ENCODE measurements around the gene TNRC6C. TPM values are rescaled to one million over a fixed set of nuclear protein-coding genes. Genes with fewer than 3 reads are reported as not detected.
"Not testable (repeated sequence)": the region's sequence is repeated elsewhere in the genome, so short reads cannot be mapped to it uniquely, and the experiment has no call there.

The TNRC6C gene
- polyA plus RNA-seq, 4 donors, result 0.89 to 5.1 (median 2.3) TPM

- FAIRE-seq (no peak), DNase-seq (no peak)
- H3K4me3 ChIP-seq (ENCODE audit: low read depth in 1 of 3, low read length in 3 of 3), result no peak overlapping the region
- WGBS, 3 donors, result 89 to 92% (median 89%) methylated on average over 25 to 28 of the region's 28 CpGs
- peaks cover 2 to 84% (median 6%) of the 10 kb centered on the region in 3 donors for H3K36me3 ChIP-seq (ENCODE audit: control insufficient read depth in 3 of 3, insufficient read depth in 2 of 3, low read depth in 1 of 3, low read length in 3 of 3)
- no peaks in the 10 kb centered on the region for H3K27me3 ChIP-seq (ENCODE audit: control insufficient read depth in 3 of 3, insufficient read depth in 3 of 3, low read length in 3 of 3)
- no peak overlapping the region for H3K27ac ChIP-seq (ENCODE audit: low read depth in 1 of 3, low read length in 2 of 3)
- H3K4me1 ChIP-seq (ENCODE audit: control insufficient read depth in 3 of 3, insufficient read depth in 2 of 3, low read depth in 1 of 3, low read length in 2 of 3), result peaks cover 0 to 8% (median 0%) of the 10 kb centered on the region in 3 donors
- H3K9me3 ChIP-seq (ENCODE audit: control insufficient read depth in 2 of 2, insufficient read depth in 1 of 2, low read depth in 1 of 2, low read length in 1 of 2), result no peaks in the 10 kb centered on the region
Measured at GRCh38 chr17:78114831-78115723, 156.6 kb downstream of the TNRC6C start.

GRCh38 chr17:78115803-78116202, 157.3 kb downstream of the TNRC6C start:
- not testable (repeated sequence) for H3K4me1 ChIP-seq (ENCODE audit: control insufficient read depth in 3 of 3, insufficient read depth in 2 of 3, low read depth in 1 of 3, low read length in 2 of 3); H3K9me3 ChIP-seq (ENCODE audit: control insufficient read depth in 2 of 2, insufficient read depth in 1 of 2, low read depth in 1 of 2, low read length in 1 of 2); FAIRE-seq; DNase-seq; H3K4me3 ChIP-seq (ENCODE audit: low read depth in 1 of 3, low read length in 3 of 3); H3K27me3 ChIP-seq (ENCODE audit: control insufficient read depth in 3 of 3, insufficient read depth in 3 of 3, low read length in 3 of 3); H3K27ac ChIP-seq (ENCODE audit: low read depth in 1 of 3, low read length in 2 of 3)
- 89 to 94% (median 90%) methylated on average over 7 to 14 of the region's 18 CpGs for WGBS, 3 donors
- H3K36me3 ChIP-seq (ENCODE audit: control insufficient read depth in 3 of 3, insufficient read depth in 2 of 3, low read depth in 1 of 3, low read length in 3 of 3), result peaks cover 4 to 84% (median 5%) of the 10 kb centered on the region in 3 donors

GRCh38 chr17:78116411-78116810, 157.9 kb downstream of the TNRC6C start:
- peaks cover 4 to 82% (median 5%) of the 10 kb centered on the region in 3 donors for H3K36me3 ChIP-seq (ENCODE audit: control insufficient read depth in 3 of 3, insufficient read depth in 2 of 3, low read depth in 1 of 3, low read length in 3 of 3)
- H3K4me3 ChIP-seq (ENCODE audit: low read depth in 1 of 3, low read length in 3 of 3), result no peak overlapping the region
- H3K27me3 ChIP-seq (ENCODE audit: control insufficient read depth in 3 of 3, insufficient read depth in 3 of 3, low read length in 3 of 3), result no peaks in the 10 kb centered on the region
- FAIRE-seq (no peak), DNase-seq (no peak)
- peaks cover 0 to 8% (median 0%) of the 10 kb centered on the region in 3 donors for H3K4me1 ChIP-seq (ENCODE audit: control insufficient read depth in 3 of 3, insufficient read depth in 2 of 3, low read depth in 1 of 3, low read length in 2 of 3)
- 96 to 97% (median 97%) methylated on average over 9 of the region's 9 CpGs for WGBS, 3 donors
- H3K27ac ChIP-seq (ENCODE audit: low read depth in 1 of 3, low read length in 2 of 3), result no peak overlapping the region
- no peaks in the 10 kb centered on the region for H3K9me3 ChIP-seq (ENCODE audit: control insufficient read depth in 2 of 2, insufficient read depth in 1 of 2, low read depth in 1 of 2, low read length in 1 of 2)

DNA sequence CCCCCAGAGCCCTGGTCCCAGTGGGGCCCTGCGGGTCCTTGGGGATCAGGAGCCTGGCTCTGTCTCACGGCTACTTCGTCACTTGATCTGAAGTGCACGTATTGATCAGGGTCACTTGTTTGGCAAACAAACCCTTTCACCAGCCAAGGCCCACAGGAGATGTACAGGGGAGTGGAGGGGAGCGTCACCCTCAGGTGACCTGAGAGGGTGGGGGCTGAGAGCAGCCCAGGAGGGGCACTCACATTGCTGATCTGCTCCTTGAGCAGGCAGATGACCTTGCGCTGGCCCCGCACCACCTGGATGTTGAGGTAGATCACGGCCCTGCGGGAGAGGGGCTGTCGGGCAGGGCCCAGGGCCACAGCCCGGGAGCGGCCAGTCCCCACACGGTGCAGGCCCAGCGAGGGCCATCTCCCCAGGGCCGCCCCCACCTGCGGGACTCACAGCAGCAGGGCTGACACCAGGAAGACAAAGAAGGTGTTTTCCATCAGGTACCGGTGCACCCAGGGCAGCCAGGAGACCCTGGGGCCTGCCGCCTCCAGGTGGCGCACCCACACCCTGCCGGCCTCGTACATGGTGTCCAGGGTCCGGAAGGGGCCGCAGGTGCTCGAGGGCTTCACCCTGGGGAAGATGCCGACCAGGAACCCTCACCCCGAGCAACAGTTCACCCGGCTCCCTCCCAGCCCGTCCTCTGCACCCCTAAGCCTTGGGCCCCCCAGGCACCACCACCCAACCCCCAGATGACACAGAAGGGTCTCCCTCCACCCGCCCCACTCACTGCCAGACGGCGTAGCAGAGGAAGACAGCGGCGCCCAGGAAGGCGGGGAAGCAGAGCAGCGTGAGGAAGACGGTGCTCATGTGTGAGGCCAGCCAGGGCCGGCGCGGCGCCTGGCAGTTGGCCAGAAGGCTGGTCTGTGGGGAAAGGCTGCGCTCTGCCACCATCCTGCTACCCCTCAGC, 158.8 kb downstream of the TNRC6C start:
- DNase-seq (peak; percentile 42 to 64), FAIRE-seq (no peak)
- 36 to 60% (median 40%) methylated on average over 34 to 41 of the region's 41 CpGs for WGBS, 3 donors
- no peak overlapping the region for H3K27ac ChIP-seq (ENCODE audit: low read depth in 1 of 3, low read length in 2 of 3)
- H3K27me3 ChIP-seq (ENCODE audit: control insufficient read depth in 3 of 3, insufficient read depth in 3 of 3, low read length in 3 of 3), result no peaks in the 10 kb centered on the region
- H3K36me3 ChIP-seq (ENCODE audit: control insufficient read depth in 3 of 3, insufficient read depth in 2 of 3, low read depth in 1 of 3, low read length in 3 of 3), result peaks cover 2 to 82% (median 5%) of the 10 kb centered on the region in 3 donors
- no peak overlapping the region for H3K4me3 ChIP-seq (ENCODE audit: low read depth in 1 of 3, low read length in 3 of 3)
- peaks cover 0 to 8% (median 0%) of the 10 kb centered on the region in 3 donors for H3K4me1 ChIP-seq (ENCODE audit: control insufficient read depth in 3 of 3, insufficient read depth in 2 of 3, low read depth in 1 of 3, low read length in 2 of 3)
- no peaks in the 10 kb centered on the region for H3K9me3 ChIP-seq (ENCODE audit: control insufficient read depth in 2 of 2, insufficient read depth in 1 of 2, low read depth in 1 of 2, low read length in 1 of 2)

DNA sequence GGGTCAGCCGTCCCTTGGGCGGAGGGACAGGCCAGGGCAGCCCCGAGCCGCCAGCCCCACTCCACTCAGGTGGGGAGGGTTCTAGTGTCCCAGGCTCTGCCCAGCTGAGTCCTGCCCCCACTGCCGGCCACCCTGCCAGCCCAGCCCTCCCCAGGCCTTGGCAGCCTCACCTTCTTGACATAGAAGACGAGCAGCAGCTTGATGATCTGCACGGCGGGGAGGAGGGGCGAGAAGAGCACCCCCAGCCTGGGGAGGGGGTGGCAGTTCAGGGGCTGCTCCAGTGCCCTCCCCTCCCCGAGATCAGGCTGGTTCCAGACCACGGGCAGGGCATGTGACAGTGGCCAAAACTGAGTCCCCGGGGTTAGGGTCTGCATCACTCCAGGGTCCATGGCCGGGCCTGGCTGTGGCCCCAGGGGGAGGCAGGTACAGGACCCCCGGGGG, 160.3 kb downstream of the TNRC6C start:
- no peak overlapping the region for H3K4me3 ChIP-seq (ENCODE audit: low read depth in 1 of 3, low read length in 3 of 3)
- H3K27ac ChIP-seq (ENCODE audit: low read depth in 1 of 3, low read length in 2 of 3), result no peak overlapping the region
- peaks cover 5 to 86% (median 8%) of the 10 kb centered on the region in 3 donors for H3K36me3 ChIP-seq (ENCODE audit: control insufficient read depth in 3 of 3, insufficient read depth in 2 of 3, low read depth in 1 of 3, low read length in 3 of 3)
- FAIRE-seq (no peak), DNase-seq (no peak)
- peaks cover 0 to 8% (median 0%) of the 10 kb centered on the region in 3 donors for H3K4me1 ChIP-seq (ENCODE audit: control insufficient read depth in 3 of 3, insufficient read depth in 2 of 3, low read depth in 1 of 3, low read length in 2 of 3)
- H3K27me3 ChIP-seq (ENCODE audit: control insufficient read depth in 3 of 3, insufficient read depth in 3 of 3, low read length in 3 of 3), result no peaks in the 10 kb centered on the region
- no peaks in the 10 kb centered on the region for H3K9me3 ChIP-seq (ENCODE audit: control insufficient read depth in 2 of 2, insufficient read depth in 1 of 2, low read depth in 1 of 2, low read length in 1 of 2)
- WGBS, 3 donors, result 78 to 88% (median 82%) methylated on average over 14 of the region's 14 CpGs

- DNase-seq, result no peak
- FAIRE-seq, result no peak
- H3K4me3 ChIP-seq (ENCODE audit: low read depth in 1 of 3, low read length in 3 of 3), result no peak overlapping the region
- H3K27ac ChIP-seq (ENCODE audit: low read depth in 1 of 3, low read length in 2 of 3), result no peak overlapping the region
- H3K9me3 ChIP-seq (ENCODE audit: control insufficient read depth in 2 of 2, insufficient read depth in 1 of 2, low read depth in 1 of 2, low read length in 1 of 2), result no peaks in the 10 kb centered on the region
- peaks cover 11 to 89% (median 13%) of the 10 kb centered on the region in 3 donors for H3K36me3 ChIP-seq (ENCODE audit: control insufficient read depth in 3 of 3, insufficient read depth in 2 of 3, low read depth in 1 of 3, low read length in 3 of 3)
- WGBS, 3 donors, result 93 to 95% (median 94%) methylated on average over 13 of the region's 13 CpGs
- H3K27me3 ChIP-seq (ENCODE audit: control insufficient read depth in 3 of 3, insufficient read depth in 3 of 3, low read length in 3 of 3), result no peaks in the 10 kb centered on the region
- peaks cover 0 to 11% (median 0%) of the 10 kb centered on the region in 3 donors for H3K4me1 ChIP-seq (ENCODE audit: control insufficient read depth in 3 of 3, insufficient read depth in 2 of 3, low read depth in 1 of 3, low read length in 2 of 3)
Measured at GRCh38 chr17:78120537-78120936, 162.0 kb downstream of the TNRC6C start.

- peaks cover 0 to 17% (median 0%) of the 10 kb centered on the region in 3 donors for H3K4me1 ChIP-seq (ENCODE audit: control insufficient read depth in 3 of 3, insufficient read depth in 2 of 3, low read depth in 1 of 3, low read length in 2 of 3)
- H3K27ac ChIP-seq (ENCODE audit: low read depth in 1 of 3, low read length in 2 of 3), result peak overlapping the region in 2 of 3 donors; percentile 54 to 76
Measured at GRCh38 chr17:78120971-78121800, 162.7 kb downstream of the TNRC6C start.

More at GRCh38 chr17:78120971-78121800, 162.7 kb downstream of the TNRC6C start:
- WGBS, 3 donors, result 72 to 87% (median 75%) methylated on average over 25 to 35 of the region's 35 CpGs
- FAIRE-seq (no peak), DNase-seq (peak in 1 of 2 donors; percentile 56)
- no peaks in the 10 kb centered on the region for H3K27me3 ChIP-seq (ENCODE audit: control insufficient read depth in 3 of 3, insufficient read depth in 3 of 3, low read length in 3 of 3)
- H3K4me3 ChIP-seq (ENCODE audit: low read depth in 1 of 3, low read length in 3 of 3), result peak overlapping the region in 1 of 3 donors; percentile 32
- no peaks in the 10 kb centered on the region for H3K9me3 ChIP-seq (ENCODE audit: control insufficient read depth in 2 of 2, insufficient read depth in 1 of 2, low read depth in 1 of 2, low read length in 1 of 2)
- H3K36me3 ChIP-seq (ENCODE audit: control insufficient read depth in 3 of 3, insufficient read depth in 2 of 3, low read depth in 1 of 3, low read length in 3 of 3), result peaks cover 12 to 93% (median 13%) of the 10 kb centered on the region in 3 donors
